NT2/D1 (cell line): ENCODE results near the gene OGFR.

ENCODE experiments used
- YY1 ChIP-seq: IDR thresholded peaks from 2 replicates; pipeline ENCODE4 v1.6.1; 2011; ENCODE audit not compliant: insufficient read length, insufficient read depth
- ZNF274 ChIP-seq: IDR thresholded peaks from 2 replicates; pipeline ENCODE4 v1.6.1; 2011; ENCODE audit warnings: mild to moderate bottlenecking, low read depth, low read length

DNA sequence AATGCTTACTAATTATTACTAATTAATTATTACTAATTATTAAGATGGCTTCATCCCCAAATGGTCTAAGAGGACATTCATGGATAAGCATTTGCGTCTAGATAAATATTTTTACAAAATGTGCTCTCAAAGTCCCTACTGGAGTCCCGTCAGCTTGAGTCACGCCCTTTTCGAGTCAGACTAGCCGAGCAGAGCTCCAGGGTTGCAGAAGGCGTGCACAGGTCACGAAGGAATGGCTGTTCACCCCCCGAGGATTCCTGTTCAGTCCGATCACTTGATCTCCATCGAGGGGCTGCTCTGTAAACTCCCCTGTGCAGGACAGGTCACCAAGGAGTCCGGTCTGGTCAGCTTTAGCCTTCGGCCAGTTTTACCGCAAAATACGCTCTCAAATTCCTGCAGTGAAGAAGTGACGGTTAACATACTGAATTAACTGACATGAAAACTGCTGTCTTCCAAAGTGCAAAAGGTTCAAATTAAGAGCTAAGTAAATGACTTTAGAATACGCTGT lies 37.1 kb downstream of the OGFR start:
- TF ChIP-seq ZNF274 (no peak), YY1 (no peak)
